CD14-positive monocyte (primary cell): ENCODE data around the gene TMCC3. TPM values are rescaled to one million over a fixed set of nuclear protein-coding genes. Genes with fewer than 3 reads are reported as not detected.

Source experiments
- DNase-seq, 3 donors: peaks; one replicate each; pipeline ENCODE4 v3.0.0-alpha.2; 2011 to 2022
- H2AFZ ChIP-seq: 2 replicates; pipeline ENCODE4 v1.6.0; 2012; ENCODE audit warnings: mild to moderate bottlenecking, low read depth, low read length, inconsistent platforms; ENCODE audit not compliant: insufficient read depth, poor library complexity, severe bottlenecking
- H3K27ac ChIP-seq, 2 donors: 1 replicate in 1 of 2; 2 replicates in 1 of 2; pipeline ENCODE4 v1.5.1; 2012 to 2013; ENCODE audit warnings: low read length in 2 of 2, control low read depth in 1 of 2, inconsistent platforms in 1 of 2, low read depth in 1 of 2, mild to moderate bottlenecking in 1 of 2
- H3K27me3 ChIP-seq, 2 donors: one replicate each; pipeline versions ENCODE4 v1.6.0 to v1.6.1; 2011 to 2013; ENCODE audit warnings: low read length in 2 of 2; ENCODE audit not compliant: control insufficient read depth in 2 of 2, insufficient read depth in 2 of 2
- H3K36me3 ChIP-seq, 2 donors: replicated peaks in 1 of 2; 1 replicate in 1 of 2; 2 replicates in 1 of 2; pipeline versions ENCODE4 v1.5.1 to v1.6.1; 2012 to 2013; ENCODE audit warnings: low read length in 2 of 2, control low read depth in 1 of 2, inconsistent platforms in 1 of 2, mild to moderate bottlenecking in 1 of 2; ENCODE audit not compliant: insufficient read depth in 2 of 2, control insufficient read depth in 1 of 2
- H3K4me1 ChIP-seq, 2 donors: 1 replicate in 1 of 2; 2 replicates in 1 of 2; pipeline versions ENCODE4 v1.5.1 to v1.6.1; 2012 to 2013; ENCODE audit warnings: low read length in 2 of 2, control low read depth in 1 of 2, inconsistent platforms in 1 of 2, mild to moderate bottlenecking in 1 of 2, moderate library complexity in 1 of 2; ENCODE audit not compliant: insufficient read depth in 2 of 2, control insufficient read depth in 1 of 2
- H3K4me2 ChIP-seq: replicated peaks from 2 replicates; pipeline ENCODE3; 2012; ENCODE audit warnings: low read length, moderate library complexity, mild to moderate bottlenecking; ENCODE audit not compliant: poor library complexity, severe bottlenecking; ENCODE audit errors: extremely low read depth
- H3K4me3 ChIP-seq, 3 experiments: fragments of 200-600 bp in 1 of 3; sonication (generic) in 1 of 3; replicated peaks in 1 of 3; 1 replicate in 2 of 3; 2 replicates in 1 of 3; pipeline ENCODE4 v1.5.1; 2011 to 2013; ENCODE audit warnings: low read length in 3 of 3, mild to moderate bottlenecking in 3 of 3, control low read depth in 2 of 3, low read depth in 2 of 3, inconsistent platforms in 1 of 3, moderate library complexity in 1 of 3
- H3K79me2 ChIP-seq: 2 replicates; pipeline ENCODE4 v1.6.0; 2012; ENCODE audit warnings: mild to moderate bottlenecking, control low read depth, inconsistent platforms, low read length, moderate library complexity; ENCODE audit not compliant: insufficient read depth
- H3K9ac ChIP-seq: 2 replicates; pipeline ENCODE4 v1.6.0; 2017; ENCODE audit warnings: low read length, mild to moderate bottlenecking; ENCODE audit not compliant: insufficient read depth, poor library complexity, severe bottlenecking
- H3K9me3 ChIP-seq, 2 donors: replicated peaks in 1 of 2; 1 replicate in 1 of 2; 2 replicates in 1 of 2; pipeline versions ENCODE4 v1.5.1 to v1.6.1; 2012 to 2013; ENCODE audit warnings: low read length in 2 of 2, control low read depth in 1 of 2; ENCODE audit not compliant: control insufficient read depth in 1 of 2, insufficient read depth in 1 of 2
- H4K20me1 ChIP-seq: 2 replicates; pipeline ENCODE4 v1.6.0; 2012; ENCODE audit warnings: mild to moderate bottlenecking, low read length, control low read depth, moderate library complexity; ENCODE audit not compliant: insufficient read depth
- H3K27ac Mint-ChIP-seq, 7 donors: one replicate each; pipeline ENCODE4 v1.8.0; 2020; ENCODE audit warnings: mild to moderate bottlenecking in 7 of 7, mixed read lengths in 7 of 7, moderate library complexity in 6 of 7, inconsistent platforms in 2 of 7
- H3K27me3 Mint-ChIP-seq, 3 donors: one replicate each; pipeline ENCODE4 v1.8.0; 2021 to 2022; ENCODE audit warnings: low read depth in 3 of 3, mild to moderate bottlenecking in 3 of 3, mixed read lengths in 3 of 3, moderate library complexity in 3 of 3, inconsistent platforms in 1 of 3
- H3K36me3 Mint-ChIP-seq, 2 donors: one replicate each; pipeline ENCODE4 v1.8.0; 2020; ENCODE audit warnings: mixed read lengths in 2 of 2, inconsistent platforms in 1 of 2, mild to moderate bottlenecking in 1 of 2
- H3K4me1 Mint-ChIP-seq: one replicate; pipeline ENCODE4 v1.8.0; 2020; ENCODE audit warnings: mild to moderate bottlenecking, mixed read lengths
- H3K4me3 Mint-ChIP-seq, 2 donors: one replicate each; pipeline ENCODE4 v1.8.0; 2020; ENCODE audit warnings: mild to moderate bottlenecking in 2 of 2, mixed read lengths in 2 of 2, moderate library complexity in 1 of 2
- H3K9me3 Mint-ChIP-seq, 7 donors: one replicate each; pipeline ENCODE4 v1.8.0; 2020 to 2022; ENCODE audit warnings: mixed read lengths in 7 of 7, mild to moderate bottlenecking in 6 of 7, moderate library complexity in 6 of 7, inconsistent platforms in 2 of 7
- CTCF ChIP-seq: fragments of 200-600 bp; IDR thresholded peaks from one replicate; pipeline ENCODE4 v1.8.0; 2022; ENCODE audit warnings: antibody characterized with exemption, mild to moderate bottlenecking
- WGBS: methylation state at CpG from one replicate; pipeline ENCODE4 v1.1.5; 2013; ENCODE audit warnings: missing lambda C conversion rate; ENCODE audit not compliant: insufficient coverage; 5-methylcytosine and 5-hydroxymethylcytosine counted together
- intact Hi-C, 2 donors: fragments of 100-400 bp; cut with micrococcal nuclease; formaldehyde crosslinking; loops; one replicate each; pipeline versions ENCODE4 v1.15.0 to v1.15.1; 2023
- polyA plus RNA-seq, 3 donors: library from polyadenylated mRNA; depleted of rRNA in 1 of 3; unstranded in 2 of 3; stranded (reverse) in 1 of 3; fragments of 300-500 nt in 2 of 3; fragments of >200 nt in 1 of 3; fragmentation: Illumina TruSeq in 2 of 3; gene quantifications; 1 replicate in 2 of 3; 2 replicates in 1 of 3; pipeline ENCODE4 v1.2.3, GENCODE V29; 2012 to 2021

TMCC3 gene
- polyA plus RNA-seq, 3 donors, result 3.4 to 14.7 (median 7.1) TPM

- WGBS, result 100% methylated on average over 2 of the region's 6 CpGs
- Mint-ChIP-seq H3K4me1 (no peaks in the 10 kb centered on the region), H3K9me3 (peaks cover 0 to 6% (median 0%) of the 10 kb centered on the region in 7 donors), H3K27me3 (peaks cover 2 to 3% (median 3%) of the 10 kb centered on the region in 3 donors), H3K27ac (no peak overlapping the region), H3K4me3 (no peak overlapping the region), H3K36me3 (no peaks in the 10 kb centered on the region)
- H3K36me3 ChIP-seq, result no peaks in the 10 kb centered on the region
- no peaks in the 10 kb centered on the region for H3K4me1 ChIP-seq
- H3K27ac ChIP-seq, result no peak overlapping the region
- peaks cover 13% of the 10 kb centered on the region for H4K20me1 ChIP-seq
- H3K27me3 ChIP-seq, result no peaks in the 10 kb centered on the region
- H3K9ac ChIP-seq, result no peak overlapping the region
- no peak overlapping the region for H3K4me3 ChIP-seq
- no peaks in the 10 kb centered on the region for H3K9me3 ChIP-seq
- intact Hi-C loops, result no loop called here
- H2AFZ ChIP-seq, result no peak overlapping the region
- no peak for TF ChIP-seq CTCF
- no peak for DNase-seq
- no peaks in the 10 kb centered on the region for H3K79me2 ChIP-seq
- H3K4me2 ChIP-seq, result no peak overlapping the region
These were observed 58.3 kb downstream of the TMCC3 start for GRCh38 chr12:94592080-94592479.

GRCh38 chr12:94590428-94590827 is 59.9 kb downstream of the TMCC3 start:
- no peak for TF ChIP-seq CTCF
- no peak overlapping the region for H3K27ac ChIP-seq
- H3K4me2 ChIP-seq, result no peak overlapping the region
- intact Hi-C loops, result no loop called here
- H2AFZ ChIP-seq, result no peak overlapping the region
- peaks cover 2 to 5% (median 3%) of the 10 kb centered on the region in 3 donors for H3K27me3 Mint-ChIP-seq
- peaks cover 0 to 6% (median 0%) of the 10 kb centered on the region in 7 donors for H3K9me3 Mint-ChIP-seq
- no peak overlapping the region for H3K27ac Mint-ChIP-seq
- 98% methylated on average over 5 of the region's 8 CpGs for WGBS
- H3K9ac ChIP-seq, result no peak overlapping the region
- H3K4me3 Mint-ChIP-seq, result no peak overlapping the region
- no peaks in the 10 kb centered on the region for H3K36me3 ChIP-seq
- no peaks in the 10 kb centered on the region for H3K79me2 ChIP-seq
- no peaks in the 10 kb centered on the region for H3K36me3 Mint-ChIP-seq
- H3K4me3 ChIP-seq, result no peak overlapping the region
- H3K27me3 ChIP-seq, result no peaks in the 10 kb centered on the region
- H3K9me3 ChIP-seq, result no peaks in the 10 kb centered on the region
- H3K4me1 Mint-ChIP-seq, result no peaks in the 10 kb centered on the region
- H3K4me1 ChIP-seq, result no peaks in the 10 kb centered on the region
- peaks cover 13% of the 10 kb centered on the region for H4K20me1 ChIP-seq
- DNase-seq, result no peak
